ENCODE data around the gene OAT.
A peak's percentile ranks its signal among the peaks of the same experiment; 100 is the strongest.

The OAT gene

GRCh38 chr10:124418726-124419501, at the start of gene OAT:
OAT (minus strand) TSS chr10:124418923; CDS start chr10:124412171, 6,752 bp downstream.
- peak; percentile 81 for DNase-seq

GRCh38 chr10:124467165-124467564, 48.4 kb upstream of the OAT start:
- DNase-seq, result no peak

GRCh38 chr10:124465777-124466488, 47.2 kb upstream of the OAT start:
- DNase-seq, result no peak

- no peak for DNase-seq
These were observed 46.5 kb upstream of the OAT start for GRCh38 chr10:124465003-124465776.

GRCh38 chr10:124464028-124464965, 45.6 kb upstream of the OAT start:
- no peak for DNase-seq

- DNase-seq, result no peak
These were observed 43.6 kb upstream of the OAT start for GRCh38 chr10:124462348-124462695.

- DNase-seq, result peak; percentile 19
These were observed 43.1 kb upstream of the OAT start, which contains the start of gene LHPP for GRCh38 chr10:124461642-124462347. LHPP (plus strand) TSS chr10:124461823; CDS start chr10:124461863, 40 bp downstream.

GRCh38 chr10:124460144-124460543, 41.4 kb upstream of the OAT start:
- no peak for DNase-seq

- DNase-seq, result no peak
These were observed 40.7 kb upstream of the OAT start for GRCh38 chr10:124459395-124459794.

GRCh38 chr10:124458889-124459288, 40.2 kb upstream of the OAT start:
- DNase-seq, result no peak

GRCh38 chr10:124458473-124458872, 39.8 kb upstream of the OAT start:
- DNase-seq, result no peak

- no peak for DNase-seq
These were observed 36.7 kb upstream of the OAT start for GRCh38 chr10:124455441-124455840.

- no peak for DNase-seq
These were observed 35.4 kb upstream of the OAT start for GRCh38 chr10:124453960-124454610.

GRCh38 chr10:124451276-124451675, 32.6 kb upstream of the OAT start:
- no peak for DNase-seq

GRCh38 chr10:124450783-124451057, 32.0 kb upstream of the OAT start:
- DNase-seq, result no peak

GRCh38 chr10:124450012-124450782, 31.5 kb upstream of the OAT start, which contains the start of gene NKX1-2:
NKX1-2 (minus strand) TSS chr10:124450035; CDS start chr10:124449943, 92 bp downstream.
- no peak for DNase-seq

- no peak for DNase-seq
These were observed 30.7 kb upstream of the OAT start for GRCh38 chr10:124449170-124450011.

GRCh38 chr10:124448696-124449169, 30.0 kb upstream of the OAT start:
- DNase-seq, result no peak

- no peak for DNase-seq
These were observed 29.2 kb upstream of the OAT start for GRCh38 chr10:124447751-124448466.

All from NCI-H2107 (cell line).